Cardiac muscle cell (in vitro differentiated cells and primary cell): ENCODE measurements around the gene SUPV3L1. TPM values are rescaled to one million over a fixed set of nuclear protein-coding genes. Genes with fewer than 3 reads are reported as not detected.

Experiments used
- DNase-seq, 2 donors: peaks; one replicate each; pipeline versions ENCODE4 v3.0.0 to v3.0.0-alpha.2; 2010 to 2017; ENCODE audit warnings: low read depth in 1 of 2, low spot score in 1 of 2
- H3K27ac ChIP-seq: fragments of 200-600 bp; sonication (generic); 2 replicates; pipeline ENCODE4 v1.5.1; 2016
- H3K27me3 ChIP-seq: fragments of 200-600 bp; sonication (generic); 2 replicates; pipeline ENCODE4 v1.6.0; 2016; ENCODE audit warnings: control low read depth
- H3K36me3 ChIP-seq: fragments of 200-600 bp; sonication (generic); 2 replicates; pipeline ENCODE4 v1.5.1; 2016; ENCODE audit warnings: control low read depth
- H3K4me1 ChIP-seq: fragments of 200-600 bp; sonication (generic); 2 replicates; pipeline ENCODE4 v1.8.1; 2017; ENCODE audit warnings: low read depth, mild to moderate bottlenecking, mixed run types
- H3K4me3 ChIP-seq: fragments of 200-600 bp; sonication (generic); 2 replicates; pipeline ENCODE4 v1.5.1; 2016; ENCODE audit warnings: mild to moderate bottlenecking
- H3K9me3 ChIP-seq: fragments of 200-600 bp; sonication (generic); 2 replicates; pipeline ENCODE4 v1.5.1; 2017; ENCODE audit warnings: low read depth, mild to moderate bottlenecking, control low read depth
- polyA plus RNA-seq: library from polyadenylated mRNA; unstranded; fragments of >200 nt; fragmentation: Nextera tagmentation; extraction: Ambion mirVana; gene quantifications from 2 replicates; pipeline ENCODE4 v1.2.1, GENCODE V29; 2016
- total RNA-seq: library from RNA; depleted of rRNA; stranded (reverse); fragments of >200 nt; gene quantifications from 2 replicates; pipeline ENCODE4 v1.2.3, GENCODE V29; 2016
- TF ChIP-seq, protein P1 (sequence below): IDR thresholded peaks from 2 replicates; pipeline ENCODE4 v1.5.1; 2012; ENCODE audit warnings: low read depth, mild to moderate bottlenecking, low read length

Gene SUPV3L1
- total and polyA plus RNA-seq, 2 experiments from 2014 or later: 31.9 to 40.8 TPM

DNA sequence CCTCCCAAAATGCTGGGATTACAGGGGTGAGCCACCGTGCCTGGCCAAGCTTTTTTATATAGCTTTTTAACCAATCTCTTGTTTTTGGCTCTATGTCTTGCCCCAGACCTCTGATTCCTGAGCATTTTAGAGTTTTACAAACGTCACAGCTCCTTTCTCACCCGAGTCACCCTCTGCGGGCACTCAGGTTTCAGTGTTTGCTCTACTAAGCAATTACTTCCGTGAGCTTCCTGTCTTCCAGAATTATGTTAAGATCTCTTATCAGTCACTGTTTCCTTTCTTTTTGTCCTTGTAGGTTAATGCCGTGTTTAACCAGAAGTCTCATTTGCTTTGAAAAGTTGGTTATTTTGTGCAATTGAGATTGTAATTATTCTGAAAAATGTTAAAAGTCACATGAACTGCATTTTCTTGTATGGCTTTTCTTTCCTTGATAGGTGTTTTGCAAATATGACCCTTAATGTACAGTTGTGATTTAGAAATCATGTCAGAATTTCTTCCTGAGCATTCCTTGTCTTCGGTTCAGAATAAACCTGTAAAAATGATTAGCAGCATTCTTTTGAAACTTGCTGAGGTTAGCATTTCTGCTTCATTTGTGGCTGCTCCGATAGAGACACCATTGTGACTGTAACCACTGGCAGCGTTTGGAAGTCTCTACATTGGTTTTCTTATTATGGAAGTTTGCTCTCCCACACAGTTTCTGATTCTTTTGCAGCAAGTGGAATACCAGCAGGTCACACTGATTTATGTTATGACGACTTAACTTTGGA, 35.6 kb downstream of the SUPV3L1 start:
- H3K27ac ChIP-seq: no peak overlapping the region
- no peak for DNase-seq
- no peaks in the 10 kb centered on the region for H3K27me3 ChIP-seq
- TF ChIP-seq, protein P1, sequence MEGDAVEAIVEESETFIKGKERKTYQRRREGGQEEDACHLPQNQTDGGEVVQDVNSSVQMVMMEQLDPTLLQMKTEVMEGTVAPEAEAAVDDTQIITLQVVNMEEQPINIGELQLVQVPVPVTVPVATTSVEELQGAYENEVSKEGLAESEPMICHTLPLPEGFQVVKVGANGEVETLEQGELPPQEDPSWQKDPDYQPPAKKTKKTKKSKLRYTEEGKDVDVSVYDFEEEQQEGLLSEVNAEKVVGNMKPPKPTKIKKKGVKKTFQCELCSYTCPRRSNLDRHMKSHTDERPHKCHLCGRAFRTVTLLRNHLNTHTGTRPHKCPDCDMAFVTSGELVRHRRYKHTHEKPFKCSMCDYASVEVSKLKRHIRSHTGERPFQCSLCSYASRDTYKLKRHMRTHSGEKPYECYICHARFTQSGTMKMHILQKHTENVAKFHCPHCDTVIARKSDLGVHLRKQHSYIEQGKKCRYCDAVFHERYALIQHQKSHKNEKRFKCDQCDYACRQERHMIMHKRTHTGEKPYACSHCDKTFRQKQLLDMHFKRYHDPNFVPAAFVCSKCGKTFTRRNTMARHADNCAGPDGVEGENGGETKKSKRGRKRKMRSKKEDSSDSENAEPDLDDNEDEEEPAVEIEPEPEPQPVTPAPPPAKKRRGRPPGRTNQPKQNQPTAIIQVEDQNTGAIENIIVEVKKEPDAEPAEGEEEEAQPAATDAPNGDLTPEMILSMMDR: no peak
- H3K4me1 ChIP-seq: peaks cover 8% of the 10 kb centered on the region
- H3K4me3 ChIP-seq: no peak overlapping the region
- no peaks in the 10 kb centered on the region for H3K36me3 ChIP-seq
- no peaks in the 10 kb centered on the region for H3K9me3 ChIP-seq

DNA sequence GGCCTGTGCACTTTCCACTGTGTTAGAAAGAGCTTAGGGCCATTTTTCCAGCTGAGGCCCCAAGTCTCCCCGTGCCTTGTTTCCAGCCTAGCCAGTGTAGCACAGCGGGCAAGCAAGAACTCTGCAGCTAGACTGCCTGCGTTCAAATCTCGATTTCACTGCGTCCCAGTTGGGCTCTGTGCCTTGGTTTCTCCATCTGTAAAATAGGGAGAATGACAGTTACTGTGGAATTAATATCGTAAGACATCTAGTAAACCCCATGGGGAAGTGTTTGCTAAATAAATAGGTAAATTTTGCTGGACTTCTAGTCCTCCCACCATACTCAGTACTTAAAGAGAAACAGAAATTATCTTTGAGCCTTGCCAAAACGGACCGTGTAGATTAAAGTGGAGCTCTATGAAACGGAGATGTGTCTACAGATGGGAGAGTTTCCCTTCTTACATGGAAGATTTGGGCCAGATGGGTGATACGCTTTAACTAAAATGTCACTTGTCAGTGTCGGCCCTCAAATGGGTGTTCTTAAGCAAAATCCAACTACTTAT, 36.6 kb downstream of the SUPV3L1 start:
- TF ChIP-seq, protein P1: no peak
- Histone ChIP-seq H3K27me3 (no peaks in the 10 kb centered on the region), H3K36me3 (no peaks in the 10 kb centered on the region), H3K27ac (no peak overlapping the region), H3K9me3 (no peaks in the 10 kb centered on the region), H3K4me1 (no peaks in the 10 kb centered on the region), H3K4me3 (no peak overlapping the region)
- DNase-seq: no peak

DNA sequence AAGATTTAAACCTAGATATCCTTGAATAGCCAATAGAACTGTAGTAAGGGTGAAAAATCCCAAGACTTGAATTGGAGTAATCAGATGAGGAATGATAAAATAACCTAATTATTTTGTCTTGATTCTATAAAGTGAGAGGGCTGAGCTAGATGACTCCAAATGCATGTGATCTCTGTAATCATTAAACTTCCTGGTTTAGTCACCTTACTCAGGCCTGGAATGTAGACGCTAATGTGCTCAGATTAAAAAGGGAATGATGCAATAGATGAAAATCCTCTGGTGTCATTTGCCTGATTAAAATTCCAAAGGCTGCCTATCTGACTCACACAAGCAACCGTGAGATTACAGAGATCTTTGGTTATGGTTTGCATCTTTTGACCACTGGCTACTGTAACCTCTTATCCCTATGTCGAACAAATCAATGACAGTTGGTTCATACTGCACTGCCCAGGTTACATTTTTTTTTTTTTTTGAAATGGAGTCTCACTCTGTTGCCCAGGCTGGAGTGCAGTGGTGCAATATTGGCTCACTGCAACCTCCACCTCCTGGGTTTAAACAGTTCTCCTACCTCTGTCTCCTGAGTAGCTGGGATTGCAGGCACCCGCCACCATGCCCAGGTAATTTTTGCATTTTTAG, 37.2 kb downstream of the SUPV3L1 start:
- DNase-seq: peak in 1 of 2 donors; percentile 87

GRCh38 chr10:69218831-69219230, 38.8 kb downstream of the SUPV3L1 start:
- no peak overlapping the region for H3K27ac ChIP-seq
- no peaks in the 10 kb centered on the region for H3K4me1 ChIP-seq
- no peaks in the 10 kb centered on the region for H3K36me3 ChIP-seq
- no peak overlapping the region for H3K4me3 ChIP-seq
- no peaks in the 10 kb centered on the region for H3K27me3 ChIP-seq
- TF ChIP-seq, protein P1: no peak
- no peak for DNase-seq
- no peaks in the 10 kb centered on the region for H3K9me3 ChIP-seq

More for the DNA sequence above, 37.2 kb downstream of the SUPV3L1 start:
- no peak overlapping the region for H3K4me3 ChIP-seq
- no peak overlapping the region for H3K27ac ChIP-seq
- no peaks in the 10 kb centered on the region for H3K9me3 ChIP-seq
- TF ChIP-seq, protein P1: no peak
- H3K36me3 ChIP-seq: no peaks in the 10 kb centered on the region
- H3K27me3 ChIP-seq: no peaks in the 10 kb centered on the region
- H3K4me1 ChIP-seq: no peaks in the 10 kb centered on the region

- H3K36me3 ChIP-seq: no peaks in the 10 kb centered on the region
- no peaks in the 10 kb centered on the region for H3K9me3 ChIP-seq
- H3K4me1 ChIP-seq: no peaks in the 10 kb centered on the region
- no peak for DNase-seq
- no peak within 1 kb of the TSS for H3K27ac ChIP-seq
- TF ChIP-seq, protein P1: no peak
- no peaks in the 10 kb centered on the region for H3K27me3 ChIP-seq
- H3K4me3 ChIP-seq: no peak within 1 kb of the TSS
These were observed 40.0 kb downstream of the SUPV3L1 start, which contains the start of gene HKDC1 for GRCh38 chr10:69220041-69220451. TSS of gene HKDC1 (plus strand) at chr10:69220332. CDS start at chr10:69220436, 104 bp downstream.
